GM19463 (cell line): Measurements from ENCODE around the gene GAPVD1.
"Not testable (repeated sequence)": the region's sequence is repeated elsewhere in the genome, so short reads cannot be mapped to it uniquely, and the experiment has no call there.

Experiments used
- ATAC-seq: cut with Tn5 transposase; IDR thresholded peaks from one replicate; pipeline ENCODE4 v1.9.1; 2021; ENCODE audit warnings: mild to moderate bottlenecking, moderate library complexity; ENCODE audit not compliant: unreplicated experiment

Gene GAPVD1

DNA sequence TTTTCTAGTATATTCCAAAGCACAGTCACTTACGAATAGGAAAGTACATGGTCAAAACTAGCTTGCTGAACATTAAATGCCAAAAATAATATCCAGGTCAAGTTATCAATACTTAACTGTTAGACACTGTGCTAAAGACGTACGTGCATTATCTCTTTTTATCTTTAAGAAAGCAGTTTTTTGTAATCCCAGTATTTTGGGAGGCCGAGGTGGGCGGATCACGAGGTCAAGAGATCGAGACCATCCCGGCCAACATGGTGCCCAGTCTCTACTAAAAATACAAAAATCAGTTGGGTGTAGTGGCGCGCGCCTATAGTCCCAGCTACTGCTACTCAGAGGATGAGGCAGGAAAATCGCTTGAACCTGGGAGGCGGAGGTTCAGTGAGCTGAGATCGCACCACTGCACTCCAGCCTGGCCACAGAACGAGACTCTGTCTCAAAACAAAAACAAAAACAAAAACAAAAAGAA lies 17.8 kb upstream of the GAPVD1 start:
- ATAC-seq = no peak

DNA sequence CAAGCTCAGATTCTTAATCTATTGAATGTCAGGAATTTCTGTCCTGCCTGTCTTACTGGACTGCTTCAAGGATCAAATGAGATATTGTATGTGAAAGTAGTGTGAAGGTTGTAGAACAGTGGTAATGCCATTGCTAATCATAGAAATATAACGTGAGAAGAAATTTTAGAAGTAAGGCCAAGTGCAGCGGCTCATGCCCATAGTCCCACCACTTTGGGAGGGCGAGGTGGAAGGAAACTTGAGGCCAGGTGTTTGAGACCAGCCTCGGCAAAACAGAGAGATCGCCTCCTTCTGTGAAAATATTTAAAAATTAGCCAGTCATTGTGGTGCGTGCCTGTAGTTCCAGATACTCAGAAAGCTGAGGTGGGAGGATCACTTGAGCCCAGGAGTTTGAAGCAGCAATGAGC lies 15.4 kb upstream of the GAPVD1 start:
- ATAC-seq = no peak

DNA sequence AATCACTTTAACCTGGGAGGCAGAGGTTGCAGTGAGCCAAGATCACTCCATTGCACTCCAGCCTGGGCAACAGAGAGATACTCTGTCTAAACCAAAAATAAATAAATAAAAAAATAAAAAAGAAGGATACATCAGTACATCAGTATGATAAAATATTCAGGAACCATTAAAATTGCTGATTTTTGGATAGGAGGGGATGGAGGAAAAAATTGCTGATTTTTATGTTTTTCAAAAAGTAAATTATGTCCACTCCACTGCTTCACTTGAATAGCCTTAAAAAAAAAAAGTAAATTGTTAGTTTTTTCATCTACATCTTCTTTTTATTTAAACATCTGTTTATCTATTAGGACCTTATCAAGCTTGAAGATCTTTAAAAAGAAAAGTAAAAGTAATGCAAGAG lies 7.4 kb upstream of the GAPVD1 start:
- ATAC-seq = no peak

DNA sequence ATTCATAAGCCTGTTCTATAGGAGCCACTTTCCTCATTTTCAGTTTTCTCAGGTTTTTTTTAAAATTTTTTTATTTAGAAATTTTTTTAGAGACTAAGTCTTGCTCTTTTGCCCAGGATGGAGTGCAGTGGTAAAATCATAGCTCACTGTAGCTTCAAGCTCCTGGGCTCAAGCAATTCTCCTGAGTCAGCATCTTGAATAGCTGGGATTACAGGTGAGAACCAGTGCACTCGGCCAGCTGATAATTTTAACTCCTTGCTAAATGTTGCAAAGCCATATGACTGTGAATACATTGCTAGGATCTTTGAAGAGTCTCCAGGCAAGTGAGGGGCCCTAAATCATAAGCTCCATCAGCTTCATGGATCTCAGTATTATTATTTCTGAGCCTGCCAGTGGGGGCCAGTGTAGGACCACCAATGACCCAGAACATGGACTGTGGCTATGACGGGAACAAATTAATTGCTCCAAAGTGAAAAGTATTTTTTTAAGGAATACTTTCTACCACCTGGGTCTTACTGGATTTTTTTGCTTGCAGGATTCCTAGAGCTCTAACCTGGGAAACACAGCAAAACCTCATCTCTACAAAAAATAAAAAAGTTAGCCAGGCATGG lies 5.7 kb upstream of the GAPVD1 start:
- ATAC-seq = no peak

DNA sequence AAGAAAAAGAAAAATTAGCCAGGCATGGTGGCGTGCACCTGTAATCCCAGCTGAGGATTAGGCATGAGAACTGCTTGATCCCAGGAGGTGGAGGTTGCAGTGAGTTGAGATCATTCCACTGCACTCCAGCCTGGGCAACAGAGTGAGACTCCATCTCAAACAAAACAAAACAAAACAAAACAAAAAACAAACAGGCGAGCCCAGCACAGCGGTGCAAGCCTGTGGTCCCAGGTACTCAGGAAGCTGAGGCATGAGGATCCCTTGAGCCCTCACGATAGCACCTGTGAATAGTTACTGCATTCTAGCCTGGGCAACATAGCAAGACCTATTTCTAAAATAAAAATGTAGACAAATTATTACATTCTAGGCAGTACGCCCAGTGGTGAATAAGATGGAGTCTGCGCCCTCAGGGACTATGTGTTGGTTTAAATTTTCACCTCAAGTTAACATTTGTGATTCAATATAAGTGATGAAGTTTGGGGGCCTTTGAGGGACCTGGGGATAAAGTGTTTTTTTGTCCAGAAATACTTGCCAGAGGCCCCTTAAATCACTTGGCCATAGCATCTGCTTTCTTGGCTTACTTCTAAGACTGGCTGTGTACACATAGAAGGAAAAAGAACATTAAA lies 3.4 kb upstream of the GAPVD1 start:
- ATAC-seq = no peak

DNA sequence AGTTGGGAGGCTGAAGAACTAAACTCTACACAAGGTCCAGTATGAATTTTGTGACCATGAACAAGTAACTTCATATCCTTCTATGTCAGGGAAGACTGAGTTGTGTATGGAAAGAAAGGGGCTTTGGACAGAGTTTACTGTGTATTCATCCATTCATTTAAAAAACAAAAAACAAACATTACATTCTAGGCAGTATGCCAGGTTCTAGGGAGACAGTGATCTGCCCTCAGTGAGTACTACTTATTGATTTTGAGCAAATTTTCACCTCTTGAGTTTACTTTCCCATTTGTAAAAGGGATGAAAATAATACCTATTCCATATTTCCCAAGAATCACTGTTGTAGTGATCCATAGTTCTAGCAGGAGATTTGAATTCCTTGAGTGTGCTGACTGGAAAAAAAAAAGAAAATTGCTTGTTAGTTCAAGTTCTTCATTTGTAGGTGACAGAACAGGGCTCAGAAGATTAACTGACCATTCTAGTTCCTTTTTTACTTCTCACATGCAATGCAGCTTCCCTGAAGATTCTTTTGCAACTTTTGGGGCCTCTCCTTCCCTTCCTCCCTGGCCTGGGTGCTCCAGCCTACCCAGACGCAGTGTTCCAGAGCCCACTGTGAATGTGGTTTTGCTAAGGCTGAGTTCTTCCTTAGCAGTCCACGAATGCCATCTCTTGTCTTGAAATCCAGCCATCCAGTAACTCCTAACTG lies 2.6 kb upstream of the GAPVD1 start:
- no peak for ATAC-seq

DNA sequence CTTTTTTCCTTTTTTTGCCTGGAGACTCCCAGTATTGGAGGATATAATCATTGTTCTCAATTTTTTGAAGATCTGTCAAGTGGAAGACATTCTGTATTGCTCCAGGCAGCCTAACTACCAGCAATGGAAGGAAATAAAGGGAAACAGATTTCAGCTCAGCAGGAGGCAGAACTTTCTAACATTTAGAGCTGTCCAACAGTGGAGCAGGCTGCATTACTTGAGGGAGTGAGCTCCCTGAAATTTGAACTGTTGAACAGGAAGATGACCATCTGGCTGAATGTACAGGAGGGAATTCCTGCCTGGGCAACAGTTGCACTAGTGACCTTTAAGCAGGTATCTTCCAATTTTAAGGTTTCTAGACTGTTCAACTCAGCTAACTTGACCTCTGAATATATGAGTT lies 1.1 kb upstream of the GAPVD1 start:
- ATAC-seq = no peak

DNA sequence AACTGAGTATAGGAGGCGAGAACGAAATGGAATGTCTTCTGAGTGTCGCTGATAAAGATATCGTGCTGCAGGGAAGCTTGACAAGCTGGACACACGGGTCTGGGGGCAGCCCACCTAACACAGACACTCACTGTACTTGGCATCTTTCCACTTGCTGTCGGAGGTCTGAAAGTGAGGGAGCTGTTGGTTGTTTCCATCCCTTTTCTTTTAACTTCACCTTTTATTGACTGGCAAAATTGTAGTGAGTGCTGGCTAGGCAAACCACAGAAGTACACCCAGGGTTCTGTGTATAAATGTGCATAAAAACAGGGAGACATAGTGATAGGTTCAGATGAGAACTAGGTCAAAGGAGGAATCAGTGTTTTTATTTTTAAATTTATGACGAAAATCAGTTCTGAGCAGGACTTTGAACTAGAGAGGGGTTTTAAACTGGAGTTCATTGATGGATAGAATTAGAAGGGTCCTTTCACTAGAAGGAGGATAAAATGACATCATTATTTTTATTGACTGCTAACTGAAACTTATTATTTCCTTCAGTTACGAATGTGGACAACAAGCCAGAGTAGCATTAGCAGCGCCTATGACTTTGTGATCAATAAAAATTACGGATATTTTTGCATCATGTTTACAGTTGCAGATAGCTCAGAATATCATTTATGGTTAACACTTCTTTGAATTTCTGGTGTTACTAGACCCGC lies 817 bp downstream of the GAPVD1 start:
- ATAC-seq = no peak

DNA sequence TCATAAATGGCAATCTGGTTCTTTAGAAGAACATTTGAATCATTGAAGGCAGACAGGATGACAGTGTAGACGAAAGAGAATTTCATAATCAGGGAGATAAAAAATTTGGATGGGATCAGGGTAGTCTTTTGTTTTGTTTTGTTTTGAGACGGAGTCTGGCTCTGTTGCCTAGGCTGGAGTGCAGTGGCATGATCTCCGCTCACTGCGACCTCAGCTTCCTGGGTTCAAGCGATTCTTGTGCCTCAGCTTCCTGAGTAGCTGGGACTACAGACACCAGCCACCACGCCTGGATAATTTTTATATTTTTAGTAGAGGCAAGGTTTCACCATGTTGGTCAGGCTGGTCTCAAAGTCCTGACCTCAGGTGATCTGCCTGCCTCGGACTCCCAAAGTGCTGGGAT lies 2.4 kb downstream of the GAPVD1 start:
- not testable (repeated sequence) for ATAC-seq

DNA sequence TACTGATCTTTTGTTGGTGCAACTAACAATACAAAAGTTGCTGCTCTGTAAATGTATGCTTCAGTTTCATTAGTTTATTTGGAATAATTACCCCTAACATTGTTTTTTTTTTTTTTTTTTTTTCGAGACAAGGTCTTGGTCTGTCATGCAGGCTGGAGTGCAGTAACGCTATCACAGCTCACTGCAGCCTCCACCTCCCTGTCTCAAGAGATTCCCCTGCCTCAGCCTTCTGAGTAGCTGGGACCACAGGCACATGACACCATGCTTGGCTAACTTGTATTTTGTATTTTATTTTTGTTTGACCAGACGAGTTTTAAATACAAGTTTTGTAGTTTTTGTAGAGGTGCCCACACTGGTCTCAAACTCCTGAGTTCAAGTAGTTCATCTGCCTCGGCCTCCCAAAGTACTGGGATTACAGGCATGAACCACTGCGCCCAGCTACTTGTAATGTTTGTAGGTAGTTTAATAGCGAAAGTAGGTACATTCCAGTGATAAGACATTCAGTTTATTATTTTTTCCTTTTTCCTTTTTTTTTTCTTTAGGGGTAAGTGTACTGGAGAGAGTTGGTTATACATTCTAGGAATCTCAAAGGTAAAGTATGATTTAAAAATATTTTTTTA lies 6.9 kb downstream of the GAPVD1 start:
- ATAC-seq = no peak

DNA sequence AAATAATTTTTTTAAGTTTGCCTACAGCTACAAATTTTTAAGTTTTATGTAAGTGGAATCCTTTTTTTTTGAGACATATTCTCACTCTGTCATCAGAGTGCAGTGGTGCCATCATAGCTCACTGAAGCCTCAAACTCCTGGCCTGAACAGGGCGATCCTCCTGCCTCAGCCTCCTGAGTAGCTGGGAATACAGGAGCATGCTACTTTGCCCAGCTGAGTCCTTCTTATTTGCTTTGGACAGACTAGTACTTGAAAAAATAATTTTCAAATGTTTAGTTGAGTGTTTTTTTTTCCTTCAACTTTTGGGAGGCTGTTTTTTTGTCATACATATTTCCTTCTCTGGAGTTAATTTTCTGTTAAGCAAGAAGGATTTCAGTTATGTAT lies 7.4 kb downstream of the GAPVD1 start:
- ATAC-seq = no peak

DNA sequence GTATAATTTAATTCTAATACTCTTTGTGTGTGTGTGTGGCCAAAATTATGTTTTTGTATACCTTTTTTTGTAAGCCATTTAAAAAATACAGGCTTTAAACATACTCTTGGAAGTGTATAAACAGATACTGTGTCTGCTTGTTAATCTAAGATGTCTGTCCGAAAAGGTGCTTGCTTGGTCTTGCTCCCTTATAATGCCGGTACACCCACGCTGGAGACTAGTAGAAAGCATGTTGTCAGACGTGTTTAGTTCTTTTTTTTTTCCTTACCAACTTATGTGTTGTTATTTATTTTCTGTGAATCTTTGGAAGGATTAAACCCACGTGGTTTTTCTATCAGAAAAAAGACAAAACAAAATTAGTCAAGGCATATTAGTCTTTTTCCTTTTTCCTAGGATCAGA lies 9.5 kb downstream of the GAPVD1 start:
- no peak for ATAC-seq

DNA sequence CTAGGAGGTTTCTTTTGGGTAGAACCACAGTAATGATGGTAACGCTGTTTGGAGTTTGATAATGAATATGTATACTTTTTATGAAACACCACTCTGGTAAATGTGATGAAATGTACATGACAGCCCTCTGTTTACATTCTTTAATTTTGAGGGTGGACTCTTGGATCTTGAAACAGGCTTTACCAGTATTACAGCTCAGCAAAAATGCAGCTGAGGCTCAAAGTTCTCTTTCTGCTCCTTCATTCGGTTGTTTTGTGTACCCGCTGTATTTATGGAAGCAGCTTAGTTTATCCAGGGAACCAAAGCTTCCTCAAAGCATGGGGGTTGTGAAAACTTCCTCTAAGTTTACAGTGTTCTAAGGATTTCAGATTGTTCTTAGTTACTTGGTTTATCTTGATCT lies 11.1 kb downstream of the GAPVD1 start:
- ATAC-seq = no peak

DNA sequence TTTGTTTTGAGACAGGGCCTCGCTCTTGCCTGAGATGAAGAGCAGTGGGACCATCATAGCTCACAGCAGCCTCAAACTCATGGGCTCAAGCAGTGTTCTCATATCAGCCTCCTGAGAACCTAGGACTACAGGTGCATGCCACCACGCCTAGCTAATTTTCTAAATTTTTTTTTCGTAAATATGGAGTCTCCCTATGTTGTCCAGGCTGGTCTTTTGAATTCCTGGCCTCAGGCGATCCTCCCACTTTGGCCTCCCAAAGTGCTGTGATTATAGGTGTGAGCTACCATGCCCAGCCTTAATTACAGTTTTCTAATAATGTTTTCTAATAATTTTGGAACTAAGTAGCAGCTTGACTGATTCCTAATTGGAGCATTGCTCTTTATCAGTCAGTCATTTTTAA lies 15.1 kb downstream of the GAPVD1 start:
- ATAC-seq = no peak

DNA sequence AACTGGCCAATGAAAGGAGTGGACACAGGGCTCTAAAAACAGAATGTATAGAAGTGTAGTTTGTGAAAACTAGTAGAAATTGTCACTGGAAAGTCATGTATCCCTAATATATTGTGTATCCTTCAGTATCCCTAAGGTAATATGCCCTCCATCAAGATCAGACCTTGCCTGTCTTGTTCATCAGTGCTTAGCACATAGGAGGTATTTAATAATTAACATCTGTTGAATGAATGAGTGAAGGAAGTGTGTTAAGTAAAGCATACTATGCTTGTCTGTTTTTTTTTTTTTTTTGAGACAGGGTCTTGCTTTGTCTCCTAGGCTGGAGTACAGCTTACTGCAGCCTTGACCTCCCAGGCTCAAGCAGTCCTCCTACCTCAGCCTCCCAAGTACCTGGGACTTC lies 15.8 kb downstream of the GAPVD1 start:
- no peak for ATAC-seq

DNA sequence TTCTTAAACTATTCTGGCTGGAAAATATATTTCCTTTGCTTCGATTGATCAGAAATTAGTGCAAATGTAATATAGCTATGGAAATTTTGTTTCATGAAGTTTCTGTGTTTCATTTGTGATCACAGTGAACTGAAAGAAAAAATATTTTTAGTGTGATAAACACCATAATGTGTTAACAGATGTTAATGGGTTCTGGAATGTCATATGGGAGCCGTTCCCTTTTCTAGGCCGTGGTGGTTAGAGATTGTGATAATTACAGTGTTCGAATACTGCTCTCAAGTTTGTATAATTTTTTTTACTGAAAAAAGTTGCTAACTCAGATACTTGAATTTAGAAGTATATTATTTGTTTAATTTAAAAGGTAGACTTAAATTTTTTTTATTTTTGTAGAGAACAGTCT lies 19.3 kb downstream of the GAPVD1 start:
- no peak for ATAC-seq

DNA sequence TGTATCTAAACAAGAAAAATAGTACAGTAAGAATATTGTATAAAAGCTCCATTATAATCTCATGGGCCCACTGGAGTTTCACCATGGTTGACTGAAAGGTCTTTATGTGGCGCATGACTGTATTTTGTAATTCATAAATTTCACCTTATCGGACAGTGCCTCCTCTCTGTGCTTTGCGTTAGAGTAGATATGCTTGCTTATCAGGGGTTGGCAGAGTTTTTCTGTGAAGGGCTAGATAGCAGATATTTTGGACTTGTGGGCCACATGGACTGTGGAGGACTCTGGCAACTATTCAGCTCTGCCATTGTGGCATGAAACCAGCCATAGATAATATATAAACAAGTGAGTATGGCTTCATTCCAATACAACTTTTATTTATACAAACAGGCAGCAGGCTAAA lies 23.2 kb downstream of the GAPVD1 start:
- ATAC-seq = no peak

DNA sequence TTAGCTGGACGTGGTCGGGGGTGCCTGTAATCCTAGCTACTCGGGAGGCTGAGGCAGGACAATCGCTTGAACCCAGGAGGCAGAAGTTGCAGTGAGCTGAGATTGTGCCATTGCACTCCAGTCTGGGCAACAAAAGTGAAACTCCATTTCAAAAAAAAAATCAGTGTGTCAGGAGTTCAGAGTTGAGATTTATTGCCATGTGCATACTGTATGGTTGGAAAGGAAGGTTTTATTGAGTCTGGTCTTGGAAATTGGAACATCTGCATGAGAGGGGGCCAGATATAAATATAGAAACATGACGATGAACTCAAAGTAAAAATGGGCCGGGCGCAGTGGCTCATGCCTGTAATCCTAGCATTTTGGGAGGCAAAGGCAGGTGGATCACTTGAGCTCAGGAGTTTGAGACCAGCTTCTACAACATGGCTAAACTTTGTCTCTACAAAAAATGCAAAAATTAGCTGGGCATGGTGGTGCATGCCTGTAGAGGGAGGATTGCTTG lies 25.4 kb downstream of the GAPVD1 start:
- ATAC-seq = not testable (repeated sequence)

DNA sequence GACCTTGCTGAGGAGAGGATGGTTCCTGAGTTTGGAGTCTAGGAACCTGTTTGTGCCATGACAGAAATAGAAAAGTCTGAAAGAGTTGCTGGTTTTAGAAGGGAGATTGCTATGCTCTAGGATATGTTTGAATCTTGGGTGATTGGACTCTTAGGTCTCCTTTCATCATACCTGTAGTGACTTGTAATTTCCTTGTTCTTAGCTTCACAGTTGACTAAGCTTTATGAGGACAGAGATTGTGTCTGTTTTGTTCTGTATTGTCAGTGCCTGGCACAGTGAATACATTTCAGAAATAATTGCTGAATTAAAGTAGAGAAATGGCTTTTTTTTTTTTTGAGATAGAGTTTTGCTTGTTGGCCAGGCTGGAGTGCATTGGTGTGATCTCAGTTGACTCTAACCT lies 31.5 kb downstream of the GAPVD1 start:
- ATAC-seq = no peak

DNA sequence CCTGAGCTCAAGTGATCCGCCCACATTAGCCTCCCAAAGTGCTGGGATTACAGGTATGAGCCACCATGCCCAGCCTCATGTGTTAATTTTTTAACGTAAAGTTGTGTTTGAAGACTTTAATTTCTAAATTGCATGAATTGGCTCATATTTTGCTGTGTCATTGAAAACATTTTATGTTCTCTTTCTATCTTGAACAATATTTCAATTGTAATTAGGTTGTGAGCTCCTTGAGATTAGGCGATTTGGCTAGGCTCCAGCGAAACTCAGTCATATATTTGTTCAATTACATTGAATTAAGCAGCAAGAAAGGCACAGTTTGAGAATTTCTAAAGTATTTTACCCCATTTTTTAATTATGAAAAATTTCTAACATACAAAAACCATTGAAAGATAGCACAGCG lies 34.0 kb downstream of the GAPVD1 start:
- ATAC-seq = no peak

DNA sequence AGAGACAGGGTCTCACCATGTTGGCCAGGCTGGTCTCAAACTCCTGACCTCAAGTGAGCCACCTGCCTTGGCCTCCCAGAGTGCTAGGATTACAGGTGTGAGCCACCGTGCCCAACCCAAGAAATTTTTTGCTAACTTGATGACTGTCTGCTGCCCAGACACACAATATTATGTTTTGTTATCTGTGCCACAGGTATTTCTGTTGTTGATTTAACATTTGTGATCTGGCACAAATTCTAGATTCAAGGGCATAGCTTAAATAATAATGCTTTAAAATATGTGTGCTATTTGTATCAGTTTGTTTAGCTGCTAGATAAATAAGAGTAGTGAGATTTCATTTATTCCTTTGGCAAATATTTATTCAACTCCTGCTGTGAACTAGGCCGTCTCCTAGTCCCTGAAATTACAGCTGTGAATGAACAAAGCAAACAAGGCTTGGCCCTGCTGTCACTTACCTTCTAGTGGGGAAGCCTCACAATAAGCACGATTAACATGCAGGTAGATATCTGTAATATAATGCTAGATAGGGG lies 35.3 kb downstream of the GAPVD1 start:
- no peak for ATAC-seq
